ENCODE measurements around the gene ARHGAP15.
A peak's percentile ranks its signal among the peaks of the same experiment; 100 is the strongest.
"Not testable (repeated sequence)": the region's sequence is repeated elsewhere in the genome, so short reads cannot be mapped to it uniquely, and the experiment has no call there.

The ARHGAP15 gene

DNA sequence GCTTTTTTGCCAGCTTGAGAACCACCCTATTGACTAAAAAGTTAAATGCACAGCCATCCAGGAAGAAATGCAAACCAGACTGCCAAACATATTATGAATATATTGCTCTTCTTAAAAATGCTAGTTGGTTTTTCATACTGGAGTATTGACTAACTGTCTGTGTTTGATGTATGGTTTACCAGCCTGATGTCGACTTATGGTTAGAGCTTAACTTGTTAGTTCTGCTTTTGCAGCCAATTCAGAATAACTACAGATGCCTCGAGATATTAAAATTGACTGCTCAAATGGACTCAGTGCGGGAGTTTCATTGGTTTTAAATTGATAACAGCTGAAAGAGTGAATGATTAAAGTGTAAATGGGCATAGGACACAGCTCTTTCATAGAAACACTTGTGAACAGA is 369.8 kb downstream of the ARHGAP15 start:
- no peak for DNase-seq

DNA sequence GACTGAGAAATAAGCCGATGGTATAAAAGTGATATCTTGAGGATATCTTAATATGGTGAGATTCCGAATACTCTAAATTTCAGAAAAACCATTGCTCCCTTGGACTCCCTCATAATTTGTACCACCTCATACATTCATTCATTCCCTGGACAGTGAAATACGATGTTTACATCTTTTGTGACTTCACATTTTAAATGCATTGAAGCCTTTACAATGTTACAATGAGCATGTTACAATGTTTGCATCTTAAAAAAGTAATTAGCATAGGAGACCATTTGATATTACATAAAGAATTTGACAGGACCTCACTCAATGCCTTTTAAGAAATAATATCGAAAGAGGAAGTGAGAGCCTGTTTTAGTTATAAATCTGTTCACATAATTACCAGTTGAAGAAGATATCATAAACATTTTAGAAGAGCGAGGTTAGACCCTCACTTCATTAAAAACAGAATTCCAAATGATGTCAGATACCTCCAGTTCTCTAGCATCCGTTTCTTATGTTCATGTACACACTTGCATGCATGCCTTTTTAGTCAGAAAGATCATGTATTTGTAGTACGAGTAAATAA is 372.0 kb downstream of the ARHGAP15 start:
- DNase-seq: no peak

DNA sequence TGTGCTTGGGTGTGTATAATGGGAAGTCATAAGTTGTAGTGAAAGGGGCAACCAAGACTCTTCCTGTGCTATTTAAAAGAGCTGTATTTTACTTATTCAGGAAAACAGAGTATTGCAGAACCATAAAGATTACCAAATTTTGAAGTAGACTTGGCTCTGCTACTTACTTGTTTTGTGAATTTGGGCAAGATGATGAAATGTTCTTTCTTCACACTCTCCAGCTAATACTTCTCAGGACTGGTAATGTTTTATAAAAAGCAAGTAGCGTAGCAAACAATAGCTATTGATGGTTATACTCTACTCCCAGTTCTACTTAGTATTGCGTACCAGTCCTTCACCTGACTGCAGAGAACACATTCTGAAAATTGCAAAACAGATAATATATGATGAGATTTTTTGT is 374.1 kb downstream of the ARHGAP15 start:
- DNase-seq: no peak

DNA sequence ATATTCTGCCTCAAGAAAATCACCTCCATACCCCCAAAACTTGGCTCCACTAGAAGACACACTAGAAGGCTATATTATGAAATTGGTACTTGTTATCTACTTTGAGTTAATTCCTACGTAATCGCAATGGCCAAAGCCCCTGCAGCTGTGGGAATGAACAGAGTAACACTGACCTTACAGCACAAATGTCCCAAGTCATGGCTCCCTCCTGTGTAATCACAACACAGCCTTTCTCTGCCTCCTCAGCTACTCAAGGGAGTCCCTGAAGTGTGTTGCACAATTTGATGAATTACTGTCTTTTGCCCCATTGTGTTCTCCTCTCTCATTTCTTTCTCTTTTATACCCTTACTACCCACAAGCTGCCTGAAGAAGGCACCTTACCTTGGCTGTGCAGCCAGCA is 375.2 kb downstream of the ARHGAP15 start:
- DNase-seq: no peak

DNA sequence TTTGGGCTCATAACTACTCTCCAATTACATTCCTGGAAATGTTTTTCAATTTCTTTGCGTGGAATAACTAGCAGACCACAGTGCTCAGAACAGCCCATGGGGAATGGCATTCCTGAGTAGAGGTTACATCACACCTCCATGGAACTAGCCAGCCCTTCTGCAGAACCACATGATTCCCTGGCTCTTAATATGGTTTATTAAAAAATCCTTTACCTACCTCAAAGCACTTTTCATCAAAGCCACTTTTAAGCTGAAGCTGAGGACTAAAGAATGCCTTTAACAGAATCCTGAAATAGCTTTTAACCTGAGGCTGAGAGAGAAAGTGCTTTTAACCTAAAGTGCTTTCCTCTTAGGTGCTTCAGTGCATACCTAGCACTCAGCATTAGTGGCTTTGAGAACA is 376.3 kb downstream of the ARHGAP15 start:
- DNase-seq: no peak

DNA sequence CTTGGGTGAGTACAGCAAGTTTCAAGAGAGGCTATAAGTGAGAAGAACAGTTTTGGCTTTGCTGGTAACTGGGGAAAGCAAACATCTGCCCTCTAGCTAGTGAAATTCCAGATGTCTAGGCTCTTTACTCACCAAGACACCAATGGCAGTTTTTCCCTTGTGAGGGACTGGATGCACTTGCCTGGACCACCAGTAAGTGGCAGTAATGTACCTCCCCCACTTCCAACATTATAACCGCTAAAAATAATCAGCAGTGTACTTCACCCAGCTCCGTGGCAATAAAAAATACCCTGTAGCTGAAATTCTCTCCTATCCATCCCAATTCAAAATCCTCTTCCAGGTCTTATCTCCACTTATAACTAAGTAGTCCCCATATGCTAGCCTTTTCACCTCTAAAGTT is 383.9 kb downstream of the ARHGAP15 start:
- peak; percentile 45 for DNase-seq

DNA sequence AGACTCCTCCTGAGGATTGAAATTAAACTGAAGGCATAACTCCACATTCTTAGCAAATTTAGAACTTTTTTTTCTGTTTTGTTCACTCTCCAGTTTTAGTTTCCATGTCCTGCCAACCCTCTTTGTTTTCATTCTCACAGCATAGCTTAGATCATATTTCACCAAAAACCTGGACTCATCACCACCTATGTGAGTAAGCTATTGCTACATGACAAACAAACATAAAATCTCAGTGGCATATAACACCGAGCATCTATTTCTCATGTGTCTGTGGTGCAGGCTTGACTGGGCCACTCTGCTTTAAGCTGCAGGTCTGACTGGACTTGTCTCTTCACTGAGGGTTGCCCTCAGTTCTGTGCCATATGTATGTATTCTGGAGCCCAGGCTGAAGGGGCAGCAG is 385.2 kb downstream of the ARHGAP15 start:
- no peak for DNase-seq

DNA sequence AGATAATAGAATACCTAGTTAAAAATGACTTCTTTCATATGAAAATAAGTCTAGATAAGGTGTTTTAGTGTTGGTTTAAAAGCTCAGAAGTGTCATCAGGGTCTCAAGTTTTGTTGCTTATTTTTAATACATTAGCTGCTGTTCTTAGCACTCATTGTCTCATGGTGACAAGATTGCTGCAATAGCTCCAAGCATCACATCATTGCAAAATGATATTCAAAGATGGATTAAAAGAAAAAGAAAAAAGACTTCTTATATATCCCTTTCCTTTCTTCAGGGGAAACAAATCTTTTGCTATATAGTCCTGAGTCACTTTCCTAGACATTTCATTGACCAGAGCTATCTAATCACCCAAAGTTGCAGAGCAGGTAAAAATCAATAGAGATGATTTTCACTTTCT is 386.1 kb downstream of the ARHGAP15 start:
- no peak for DNase-seq

DNA sequence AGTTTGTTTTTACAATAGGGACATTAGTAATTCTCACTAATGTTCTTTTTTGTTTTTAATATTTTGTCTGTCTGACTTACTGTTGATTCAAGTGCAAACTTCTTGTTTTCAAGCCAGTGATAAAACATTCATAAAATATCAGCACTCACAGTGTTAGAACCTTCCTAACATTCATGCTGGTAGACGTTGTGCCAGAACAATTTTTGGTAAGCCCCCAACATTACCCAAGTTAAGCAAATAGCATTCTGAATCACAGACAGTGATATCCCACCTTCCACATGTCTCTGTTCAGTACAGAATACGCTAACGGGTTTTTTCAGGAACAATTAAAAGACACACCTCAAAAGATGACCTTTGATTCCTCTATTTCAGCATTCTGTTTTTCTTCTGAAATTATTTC is 390.3 kb downstream of the ARHGAP15 start:
- no peak for DNase-seq

DNA sequence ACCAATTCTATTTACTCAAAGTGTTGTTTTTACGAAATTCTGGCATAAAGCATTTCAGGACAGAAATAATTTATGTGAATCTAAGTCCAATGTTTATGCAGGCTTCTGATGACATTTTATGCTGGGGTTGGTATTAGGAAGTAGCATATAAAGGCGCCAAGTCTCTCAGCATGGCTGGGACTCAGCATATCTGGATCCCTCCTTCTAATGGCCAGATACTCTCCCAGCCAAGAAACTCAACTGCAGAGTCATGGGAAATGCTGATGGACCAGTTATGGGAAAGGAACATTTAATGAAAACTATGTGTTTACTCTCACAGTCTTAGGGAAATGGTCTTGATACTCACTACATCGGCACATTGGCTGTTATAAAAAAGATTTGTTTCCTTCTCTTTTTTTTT is 392.2 kb downstream of the ARHGAP15 start:
- DNase-seq: no peak

DNA sequence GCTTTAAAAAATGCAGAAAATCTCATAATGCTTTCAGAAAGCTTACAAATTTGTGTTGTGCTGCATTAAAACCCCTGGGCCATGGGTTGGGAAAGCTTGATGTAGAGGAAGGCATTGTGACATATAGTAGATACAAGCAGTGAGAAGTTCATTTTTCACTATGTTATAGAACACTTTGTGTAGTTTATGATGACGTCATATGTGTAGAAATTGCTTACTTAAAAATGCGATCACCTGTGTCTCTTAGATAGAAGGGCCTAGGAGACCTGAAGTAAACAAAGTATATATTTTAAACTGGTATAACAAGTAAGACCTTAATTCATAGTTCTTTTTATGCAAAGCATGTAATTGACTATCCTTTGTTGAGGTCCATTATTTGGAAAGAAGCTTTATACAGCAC is 393.5 kb downstream of the ARHGAP15 start:
- DNase-seq: no peak

DNA sequence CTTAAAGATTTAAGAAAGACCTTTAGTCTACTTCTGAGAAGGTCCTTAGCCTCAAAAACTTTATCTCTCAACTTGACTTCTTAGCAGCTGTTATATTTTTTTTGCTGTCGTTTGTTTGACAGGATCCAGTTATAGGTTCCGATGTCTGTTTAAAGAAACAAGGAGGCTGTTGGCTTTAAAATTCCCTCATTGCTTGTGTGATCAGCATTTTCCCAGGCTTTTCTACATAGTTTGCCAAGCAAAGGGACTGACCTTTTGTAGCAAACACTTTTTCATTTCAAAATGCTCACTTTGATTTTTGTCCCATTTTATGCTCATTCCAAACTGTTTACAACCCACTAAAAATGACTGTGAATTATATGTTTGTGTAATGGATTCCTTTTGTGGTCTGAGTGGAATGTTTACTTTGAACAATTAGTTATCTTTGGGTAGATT is 394.9 kb downstream of the ARHGAP15 start:
- no peak for DNase-seq

DNA sequence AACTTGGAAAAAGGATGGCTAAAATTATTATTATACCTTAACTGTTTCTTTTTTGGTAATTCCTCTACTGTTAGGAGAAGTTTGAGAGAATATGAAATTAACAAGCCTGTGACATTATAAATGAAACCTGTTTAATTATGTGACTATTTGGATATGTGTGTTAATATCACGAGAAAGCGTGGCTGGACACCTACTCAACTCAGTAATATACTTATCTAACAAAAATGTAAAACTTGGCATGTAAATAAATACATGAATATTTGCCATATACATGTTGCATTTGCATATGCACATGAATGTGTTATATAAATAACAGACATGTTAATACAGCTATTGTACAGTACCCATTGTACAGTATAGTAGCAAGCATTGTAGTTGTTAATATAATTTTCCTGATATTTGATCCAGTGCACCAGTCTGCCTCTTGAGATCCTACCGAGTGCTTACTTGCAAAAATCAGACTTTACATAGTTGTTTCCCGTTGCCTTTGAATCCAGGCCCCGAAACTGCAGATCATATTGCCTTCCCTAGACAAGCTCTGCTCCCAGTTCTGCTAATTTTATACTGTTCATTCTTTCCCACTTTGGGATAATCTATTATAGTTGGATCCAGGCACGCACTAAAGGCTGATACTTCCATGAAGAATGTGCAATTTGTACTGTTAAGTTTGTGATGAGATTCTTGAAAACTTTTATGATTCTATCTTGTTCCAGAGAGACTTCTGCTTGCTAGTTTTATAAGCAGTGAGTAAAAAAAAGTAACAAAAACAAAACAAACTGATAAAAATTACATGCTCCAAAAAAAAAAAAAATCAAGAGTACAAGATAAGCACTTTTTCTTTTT is 395.6 kb downstream of the ARHGAP15 start:
- DNase-seq: no peak

DNA sequence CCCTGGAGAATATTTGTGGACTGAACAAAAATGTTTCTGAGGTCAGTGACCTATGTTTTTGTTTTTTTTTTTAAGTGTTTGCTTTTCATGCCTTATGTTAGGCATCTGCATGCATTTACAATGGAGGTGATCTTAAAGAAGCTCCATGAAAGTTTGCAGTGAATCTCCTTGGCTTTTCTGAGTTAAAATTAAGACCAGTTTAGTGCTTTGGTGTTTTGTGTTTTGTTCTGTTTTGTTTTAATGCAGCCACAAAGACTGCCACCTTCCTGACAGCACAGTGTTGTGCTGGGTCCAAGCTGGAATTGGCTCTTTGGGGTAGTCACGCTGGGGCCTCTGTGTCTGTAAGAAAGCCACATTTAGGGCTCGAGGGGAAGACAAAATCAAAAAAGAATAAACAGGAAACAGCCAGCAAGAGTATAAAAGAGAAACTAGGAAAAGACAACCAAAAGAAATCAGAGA is 396.2 kb downstream of the ARHGAP15 start:
- no peak for DNase-seq

DNA sequence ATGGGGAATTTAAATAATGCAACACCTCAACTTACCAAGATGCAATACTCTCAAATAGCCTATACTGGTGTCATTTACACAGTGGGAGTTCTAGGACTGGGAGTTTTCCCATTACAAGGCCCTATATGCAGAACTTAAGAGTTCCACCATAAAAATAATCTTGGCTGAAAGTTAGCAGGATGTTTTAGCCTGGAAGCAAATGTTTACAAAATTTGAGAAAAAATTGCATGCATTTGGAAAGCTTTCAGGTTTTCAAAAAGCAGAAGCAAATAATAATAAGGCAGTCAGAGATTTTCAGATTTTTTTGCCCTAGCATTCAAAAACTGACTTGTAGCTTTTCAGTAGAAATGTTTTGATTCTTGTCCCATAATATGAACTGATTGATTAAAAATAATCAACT is 397.3 kb downstream of the ARHGAP15 start:
- no peak for DNase-seq

DNA sequence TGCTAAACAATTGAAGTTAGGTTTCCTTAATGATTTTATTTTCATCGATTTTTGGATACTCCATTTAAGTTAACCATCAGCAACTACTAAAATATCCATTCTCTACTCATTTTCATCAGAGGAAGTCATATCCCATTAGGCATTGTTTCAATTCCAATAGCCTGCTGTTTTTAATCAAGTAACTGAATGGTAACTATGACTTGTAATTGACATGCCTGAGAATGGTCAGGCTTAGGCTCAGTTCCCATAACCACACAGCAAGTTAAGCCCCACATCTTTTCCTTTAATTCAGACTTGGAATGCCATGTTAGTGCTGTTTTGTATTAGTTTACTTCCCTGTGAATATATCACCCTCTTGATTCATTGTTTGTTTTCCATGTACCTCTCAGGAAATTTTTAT is 398.8 kb downstream of the ARHGAP15 start:
- DNase-seq: no peak

DNA sequence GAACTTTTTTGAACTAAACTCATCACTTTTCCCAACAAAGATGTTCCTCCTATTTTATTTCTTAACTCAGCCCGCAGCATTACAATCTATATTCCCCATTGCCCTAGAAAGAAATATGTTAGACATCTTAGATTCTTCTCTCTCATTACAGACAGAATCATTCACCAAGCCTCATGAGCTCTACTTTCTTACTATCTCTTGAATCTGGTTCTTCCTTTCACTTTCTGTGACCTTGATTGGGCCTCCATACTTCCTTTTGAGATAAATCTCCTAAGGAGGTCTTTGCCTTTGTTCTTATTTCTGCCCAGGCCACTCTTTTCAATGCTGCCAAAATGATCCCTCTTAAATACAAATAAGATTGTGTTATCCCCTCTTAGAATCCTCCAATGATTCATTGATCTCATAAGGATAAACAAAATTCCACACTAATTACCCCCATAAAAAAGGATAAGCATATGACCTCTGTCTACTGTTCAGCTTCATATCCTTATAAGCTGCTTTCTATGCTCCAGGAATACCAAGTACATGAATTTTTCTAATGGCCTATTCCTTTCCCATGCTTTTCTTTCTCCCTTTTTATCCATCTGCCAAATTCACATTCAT is 400.0 kb downstream of the ARHGAP15 start:
- DNase-seq: no peak

DNA sequence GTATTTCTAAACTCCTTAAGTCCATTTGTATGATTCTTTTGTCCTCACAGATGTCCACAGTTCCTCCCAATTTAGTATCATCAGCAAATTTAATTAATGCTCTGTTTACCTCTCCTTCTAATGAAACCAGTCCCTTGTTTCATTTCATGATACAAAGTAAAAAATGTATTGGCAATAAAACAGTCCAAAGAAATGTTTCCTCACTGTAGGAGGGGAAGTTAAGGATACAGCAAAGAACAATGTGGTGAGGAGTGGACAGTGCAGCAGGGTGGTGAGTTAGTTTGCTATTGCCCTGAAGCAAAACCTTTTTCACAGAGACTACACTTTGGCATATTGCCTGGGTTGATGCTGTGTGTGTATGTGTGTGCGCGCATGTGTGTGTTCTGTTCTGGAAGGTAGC is 401.5 kb downstream of the ARHGAP15 start:
- no peak for DNase-seq

DNA sequence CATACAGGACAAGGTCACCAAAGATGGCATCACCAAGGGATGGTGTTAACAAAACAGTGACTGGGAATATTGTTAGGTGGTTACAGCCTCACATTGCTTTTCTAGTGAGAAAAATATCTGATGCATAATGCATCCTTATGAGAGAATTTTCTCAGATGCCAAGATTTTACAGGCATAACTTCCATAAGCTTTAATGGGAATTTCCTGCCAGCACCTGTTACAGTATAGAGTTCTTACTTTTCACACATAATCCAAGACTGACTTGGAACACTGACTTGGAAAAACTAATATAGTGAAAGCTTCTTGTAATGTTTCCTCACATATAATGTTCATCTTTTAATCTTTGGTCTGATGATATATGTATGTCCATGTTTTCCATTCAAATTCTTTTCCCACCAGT is 402.8 kb downstream of the ARHGAP15 start:
- no peak for DNase-seq

DNA sequence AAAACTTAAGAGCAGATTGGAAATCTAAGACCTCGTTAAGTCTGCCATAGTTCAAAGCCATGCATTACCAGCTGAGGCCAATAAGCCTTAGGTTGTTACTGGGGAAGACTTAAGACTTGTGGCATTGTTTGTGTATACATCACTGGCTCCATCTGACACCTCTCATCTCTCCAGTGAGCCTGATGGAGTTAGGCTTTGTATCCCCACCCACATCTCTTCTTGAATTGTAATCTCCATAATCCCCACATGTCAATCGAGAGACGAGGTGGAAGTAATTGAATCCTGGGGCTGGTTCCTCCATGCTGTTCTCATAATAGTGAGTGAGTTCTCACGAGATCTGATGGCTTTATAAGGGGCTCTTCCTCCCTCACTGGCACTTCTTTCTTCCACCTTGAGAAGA is 404.6 kb downstream of the ARHGAP15 start:
- DNase-seq: no peak

DNA sequence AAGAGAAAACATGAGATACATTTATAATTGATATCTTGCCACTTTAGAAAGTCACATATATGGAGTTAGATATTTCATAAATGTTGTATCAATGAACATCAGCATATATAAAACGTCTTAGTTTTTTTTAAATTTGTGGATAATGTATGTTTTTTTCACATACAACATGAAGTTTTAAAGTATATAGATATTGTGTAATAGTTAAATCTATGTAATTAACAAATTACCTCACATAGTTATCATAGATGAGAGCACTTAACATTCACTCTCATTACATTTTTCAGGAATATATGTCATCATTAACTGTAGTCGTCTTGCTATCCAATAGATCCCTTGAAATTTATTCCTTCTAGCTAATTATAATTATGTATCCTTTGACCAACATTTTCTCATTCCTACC is 406.6 kb downstream of the ARHGAP15 start:
- DNase-seq: no peak

DNA sequence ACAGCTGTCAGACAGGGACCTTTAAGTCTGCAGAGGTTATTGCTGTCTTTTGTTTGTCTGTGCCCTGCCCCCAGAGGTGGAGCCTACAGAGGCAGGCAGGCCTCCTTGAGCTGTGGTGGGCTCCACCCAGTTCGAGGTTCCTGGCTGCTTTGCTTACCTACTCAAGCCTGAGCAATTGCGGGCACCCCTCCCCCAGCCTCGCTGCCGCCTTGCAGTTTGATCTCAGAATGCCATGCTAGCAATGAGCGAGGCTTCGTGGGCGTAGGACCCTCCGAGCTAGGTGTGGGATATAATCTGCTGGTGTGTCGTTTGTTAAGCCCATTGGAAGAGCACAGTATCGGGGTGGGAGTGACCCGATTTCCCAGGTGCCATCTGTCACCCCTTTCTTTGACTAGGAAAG is 412.7 kb downstream of the ARHGAP15 start:
- DNase-seq: not testable (repeated sequence)

DNA sequence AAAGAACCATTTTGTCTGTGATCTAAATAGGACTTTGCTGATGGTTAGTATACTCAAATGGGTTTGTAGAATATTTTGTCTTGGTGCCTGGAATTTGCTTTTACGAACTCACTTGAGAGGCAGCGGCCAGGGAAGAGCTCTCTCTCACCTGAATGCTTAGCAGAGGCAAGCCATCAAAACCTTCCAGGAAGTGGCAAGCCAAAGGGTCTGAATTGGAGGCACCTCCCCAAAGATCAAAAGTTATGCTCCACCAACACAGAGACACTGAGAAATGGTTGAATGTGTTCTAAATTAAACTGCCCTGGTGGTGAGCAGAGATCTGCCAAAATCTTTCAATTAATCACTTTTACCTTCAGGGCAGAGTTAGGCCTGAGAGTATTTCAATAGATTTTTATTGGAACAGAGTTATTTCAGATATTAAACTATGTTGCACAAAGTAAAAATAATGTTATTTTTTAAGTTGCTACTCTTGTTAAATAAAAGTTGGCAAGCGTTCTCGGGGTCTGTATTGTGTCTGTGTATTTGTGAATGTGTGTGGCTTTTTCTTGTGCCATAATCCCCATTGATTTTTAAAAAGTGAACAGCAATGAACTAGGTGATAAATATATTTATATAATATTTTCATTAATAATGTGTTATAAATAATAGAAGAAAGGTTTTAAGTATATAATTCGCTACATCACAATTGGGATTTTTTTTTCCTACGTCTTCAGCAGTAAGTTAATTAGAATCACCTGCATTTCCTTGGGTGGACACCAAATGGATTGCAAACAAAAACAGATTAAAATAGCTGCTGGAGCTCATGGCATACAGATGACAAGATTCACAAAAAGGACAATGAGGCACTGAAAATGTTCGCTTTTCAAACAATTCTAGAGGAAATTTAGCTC is 416.1 kb downstream of the ARHGAP15 start:
- no peak for DNase-seq

Measured in midbrain (tissue), 1 donor.